CD4-positive, alpha-beta T cell treated with Interferon alpha-2 for 1 hour (primary cell): Measurements from ENCODE around the gene MZB1.

Experiments used
- DNase-seq, 2 donors: peaks; one replicate each; pipeline ENCODE4 v3.0.0-alpha.2; 2020 to 2022

The MZB1 gene, protein sequence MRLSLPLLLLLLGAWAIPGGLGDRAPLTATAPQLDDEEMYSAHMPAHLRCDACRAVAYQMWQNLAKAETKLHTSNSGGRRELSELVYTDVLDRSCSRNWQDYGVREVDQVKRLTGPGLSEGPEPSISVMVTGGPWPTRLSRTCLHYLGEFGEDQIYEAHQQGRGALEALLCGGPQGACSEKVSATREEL

DNA sequence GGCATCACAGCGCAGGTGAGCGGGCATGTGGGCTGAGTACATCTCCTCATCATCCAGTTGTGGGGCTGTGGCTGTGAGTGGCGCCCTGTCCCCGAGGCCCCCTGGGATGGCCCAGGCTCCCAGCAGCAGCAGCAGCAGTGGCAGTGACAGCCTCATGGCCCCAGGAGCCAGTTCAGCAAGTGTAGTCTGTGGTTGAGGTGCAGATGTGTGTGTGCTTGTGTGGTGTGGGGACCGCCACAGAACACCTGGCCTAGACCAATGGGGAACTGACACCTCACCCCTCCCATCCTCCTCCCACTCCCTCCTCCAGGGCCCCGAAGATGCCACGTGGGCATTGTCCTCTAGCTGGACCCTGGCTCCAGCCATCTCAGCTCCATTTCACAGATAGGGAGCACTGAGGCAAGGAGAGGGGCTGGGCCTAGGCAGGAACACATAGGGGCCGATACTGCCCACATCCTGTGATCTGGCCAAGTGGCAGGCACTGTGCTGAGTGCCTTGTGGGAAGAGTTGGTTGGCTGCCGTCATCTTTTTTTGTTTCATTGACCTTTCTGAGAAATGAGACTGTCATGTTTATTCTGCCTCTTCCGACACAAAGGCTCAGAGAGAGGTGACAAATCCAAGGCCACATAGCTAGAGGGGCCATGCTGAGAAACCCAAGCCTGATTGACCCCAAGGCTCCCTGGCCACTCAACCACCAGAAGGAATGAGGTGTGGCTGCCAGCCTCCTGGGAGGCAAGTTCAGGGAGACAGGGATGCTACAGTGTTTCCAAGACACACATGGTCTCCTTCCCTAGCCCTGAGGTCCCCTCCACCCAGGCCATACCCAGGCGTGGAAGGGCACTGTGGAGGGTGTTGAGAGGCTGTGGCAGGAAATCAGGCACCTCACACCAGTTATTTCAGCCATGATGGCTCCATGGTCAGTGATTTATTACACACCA lies at the start of gene MZB1:
Gene MZB1, minus strand, starts transcription at position 213 of the 938 bp plus-strand sequence. Its CDS starts 57 bp downstream, at position 156.
- DNase-seq: peak; percentile 83

DNA sequence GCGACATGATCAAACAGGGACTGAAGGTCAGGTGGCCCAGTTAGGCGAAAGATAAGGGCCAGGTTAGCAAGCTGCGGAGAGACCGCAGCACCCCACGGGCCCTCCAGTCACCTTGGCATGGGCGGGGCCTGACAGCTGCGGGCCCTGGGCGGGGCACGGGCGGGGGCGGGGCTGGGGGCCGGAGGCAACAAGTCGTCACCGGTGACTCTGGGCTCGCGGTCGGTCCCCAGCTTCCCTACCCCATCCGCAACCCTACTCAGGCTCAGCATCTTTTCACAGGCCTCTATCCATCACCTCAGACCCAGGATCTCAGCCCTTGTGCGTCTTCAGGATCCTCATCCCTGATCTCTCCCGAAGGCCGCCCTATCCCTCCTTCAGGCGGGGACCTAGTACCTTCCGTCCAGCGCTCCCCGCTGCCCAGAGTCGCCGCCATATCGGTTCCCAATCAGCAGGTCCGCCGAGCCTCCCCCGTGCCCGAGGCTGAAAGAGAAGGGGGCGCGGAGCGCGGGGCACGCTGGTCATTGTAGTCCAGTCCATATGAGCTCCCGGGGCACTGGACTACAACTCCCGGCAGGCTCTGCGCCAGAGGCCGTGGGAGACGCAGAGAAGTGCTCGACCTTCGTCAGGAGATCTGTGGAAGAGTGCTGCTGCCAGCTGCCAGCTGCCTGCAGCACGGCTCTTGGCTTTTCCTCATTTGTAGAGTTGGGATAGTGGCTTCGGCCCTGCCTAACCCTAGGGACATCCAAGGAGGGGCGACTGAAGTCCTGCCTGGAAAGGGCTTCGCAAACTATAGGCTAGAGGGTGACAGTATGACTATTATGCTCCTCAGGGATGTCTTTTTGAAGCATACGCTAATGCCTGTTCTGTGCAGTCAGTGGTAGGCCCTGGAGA lies 49.5 kb upstream of the MZB1 start, which contains the start of gene DNAJC18:
Gene DNAJC18, minus strand, starts transcription at position 513 of the 891 bp plus-strand sequence. Its CDS starts 80 bp downstream, at position 433.
- peak; percentile 91 to 92 for DNase-seq

DNA sequence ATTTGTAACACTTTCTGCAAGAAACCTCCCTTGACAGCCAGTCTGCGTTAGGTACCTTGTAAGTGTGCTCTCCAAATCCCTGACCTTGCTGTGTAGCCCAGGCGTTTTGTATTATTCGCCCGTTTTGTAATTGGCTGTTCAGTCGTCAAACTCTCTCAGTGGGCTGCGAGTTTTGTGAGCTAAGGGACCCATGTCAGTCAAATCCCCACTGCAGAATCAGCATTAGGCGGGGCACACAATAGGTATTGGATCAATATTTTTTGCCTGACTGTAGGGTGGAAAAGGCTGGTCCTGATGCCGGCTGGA lies 48.9 kb upstream of the MZB1 start:
- no peak for DNase-seq

DNA sequence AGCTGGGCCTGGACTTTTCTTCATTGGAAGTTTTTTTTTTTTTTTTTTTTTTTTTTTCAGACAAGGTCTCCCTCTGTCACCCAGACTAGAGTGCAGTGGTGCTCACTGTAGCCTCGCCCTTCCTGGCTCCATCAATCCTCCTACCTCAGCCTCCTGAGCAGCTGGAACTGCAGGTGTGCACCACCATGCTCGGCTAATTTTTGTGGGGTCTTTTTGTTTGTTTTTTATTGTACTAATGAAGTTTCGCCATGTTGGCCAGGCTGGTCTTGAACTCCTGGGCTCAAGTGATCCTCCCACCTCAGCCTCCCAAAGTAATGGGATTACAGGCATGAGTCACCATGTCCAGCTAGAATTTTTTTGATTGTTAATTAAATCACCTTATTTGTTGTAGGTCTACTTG lies 46.0 kb upstream of the MZB1 start:
- no peak for DNase-seq

DNA sequence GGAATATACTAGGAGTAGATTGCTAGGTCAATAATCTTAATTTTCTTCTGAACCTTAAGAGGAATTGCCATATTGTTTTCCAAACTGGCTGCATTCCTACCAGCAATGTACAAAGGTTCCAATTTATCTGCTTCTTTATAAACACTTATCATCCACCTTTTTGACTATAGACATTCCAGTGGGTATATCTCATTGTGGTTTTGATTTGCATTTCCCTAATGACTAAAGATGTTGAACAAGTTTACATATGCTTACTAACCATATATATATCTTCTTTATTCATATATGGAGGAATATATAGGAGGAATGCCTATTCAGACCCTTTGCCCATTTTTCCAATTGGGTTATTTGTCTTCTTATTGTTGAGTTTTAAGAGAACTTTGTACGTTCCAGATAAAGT lies 42.0 kb upstream of the MZB1 start:
- no peak for DNase-seq

DNA sequence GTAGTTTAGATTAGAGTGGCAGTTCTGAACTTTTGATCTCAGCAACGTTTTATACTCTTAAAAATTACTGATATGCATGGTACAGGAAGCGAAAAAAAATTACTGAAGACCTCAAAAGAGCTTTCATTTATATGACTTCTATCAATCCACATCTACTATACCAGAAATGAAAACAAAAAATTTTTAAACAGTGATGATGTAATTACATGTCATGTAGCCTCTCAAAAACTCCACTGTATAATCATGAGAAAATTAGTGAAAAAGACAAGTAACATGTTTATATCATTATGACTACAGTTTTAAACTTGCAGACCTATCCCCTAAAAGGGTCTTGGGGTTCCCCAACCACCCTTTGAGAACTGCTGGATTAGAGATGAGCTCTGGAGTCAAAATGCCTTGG lies 40.3 kb upstream of the MZB1 start:
- DNase-seq: no peak

DNA sequence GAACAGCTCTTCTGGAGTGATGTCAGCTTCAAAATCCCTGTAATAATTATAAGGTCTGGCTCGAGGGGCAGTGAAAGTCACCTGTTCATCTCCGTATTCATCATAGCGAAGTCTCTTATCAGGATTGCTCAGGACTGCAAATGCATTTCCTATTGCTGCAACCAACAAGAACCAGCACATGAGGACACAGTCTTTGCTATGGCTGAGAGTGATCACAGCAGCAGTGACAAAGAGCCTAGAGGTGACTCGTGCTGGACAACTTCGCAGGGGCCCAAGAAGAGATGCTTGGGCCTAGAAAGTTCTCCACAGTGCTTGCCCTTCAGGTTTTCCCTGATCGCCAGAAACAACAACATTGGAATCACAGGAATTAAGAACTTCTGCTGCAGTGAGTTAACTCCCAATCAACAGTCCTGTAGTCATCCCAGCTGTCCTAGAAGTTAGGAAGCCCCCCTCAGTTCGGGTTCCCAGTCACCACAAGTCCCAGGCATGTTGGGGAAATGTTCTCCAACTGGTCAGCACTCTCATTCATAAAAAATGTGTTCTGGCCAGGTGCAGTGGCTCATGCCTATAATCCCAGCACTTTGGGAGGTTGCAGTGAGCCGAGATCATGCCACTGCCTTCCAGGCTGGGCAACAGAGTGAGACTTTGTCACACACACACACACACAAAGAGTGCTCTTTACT lies 36.6 kb upstream of the MZB1 start:
- DNase-seq: no peak

DNA sequence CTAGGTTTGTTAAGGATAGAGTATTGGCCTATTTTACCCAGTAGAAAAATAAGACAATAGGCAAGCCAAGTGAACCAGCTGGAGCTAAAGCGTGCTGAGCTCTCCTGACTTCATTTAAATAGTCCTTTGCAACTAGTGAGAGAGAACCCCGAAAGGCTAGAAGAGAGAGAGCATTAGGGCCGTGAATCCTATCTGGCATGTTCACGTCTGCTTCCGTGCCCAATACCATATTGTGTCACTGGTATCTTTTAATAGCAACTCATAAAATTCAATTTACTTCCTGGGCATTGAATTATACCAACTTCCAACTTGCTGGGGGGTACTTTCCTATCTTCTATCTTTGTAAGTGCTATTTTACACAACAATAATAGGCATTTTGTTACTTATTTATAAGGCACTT lies 35.8 kb upstream of the MZB1 start:
- DNase-seq: no peak

DNA sequence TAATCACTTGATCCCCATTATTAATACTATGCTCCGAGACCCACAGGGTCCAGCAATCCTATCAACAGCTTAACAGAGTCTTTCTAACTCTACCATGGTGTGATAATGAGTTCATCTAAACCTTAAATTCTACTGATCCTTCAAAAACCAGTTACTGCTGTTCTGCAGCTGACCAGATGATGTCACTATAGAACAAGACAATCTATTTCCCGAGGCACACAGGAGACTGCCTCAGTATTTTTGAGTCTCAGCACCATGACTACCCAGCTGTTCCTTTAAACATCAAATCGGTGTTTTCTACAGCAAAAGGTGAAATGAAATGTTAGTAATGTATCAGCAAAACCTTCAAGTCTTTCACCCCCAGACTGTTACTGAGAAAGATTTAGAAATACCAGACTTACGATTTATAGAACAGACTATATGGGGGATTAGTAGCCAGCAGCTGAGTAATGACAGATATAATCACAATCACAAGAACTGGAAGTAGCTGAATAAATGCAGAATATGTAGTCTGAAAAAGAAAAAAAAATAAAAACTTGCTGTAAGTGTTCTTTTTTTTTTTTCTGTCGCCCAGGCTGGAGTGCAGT lies 32.7 kb upstream of the MZB1 start:
- DNase-seq: peak; percentile 73 to 88

DNA sequence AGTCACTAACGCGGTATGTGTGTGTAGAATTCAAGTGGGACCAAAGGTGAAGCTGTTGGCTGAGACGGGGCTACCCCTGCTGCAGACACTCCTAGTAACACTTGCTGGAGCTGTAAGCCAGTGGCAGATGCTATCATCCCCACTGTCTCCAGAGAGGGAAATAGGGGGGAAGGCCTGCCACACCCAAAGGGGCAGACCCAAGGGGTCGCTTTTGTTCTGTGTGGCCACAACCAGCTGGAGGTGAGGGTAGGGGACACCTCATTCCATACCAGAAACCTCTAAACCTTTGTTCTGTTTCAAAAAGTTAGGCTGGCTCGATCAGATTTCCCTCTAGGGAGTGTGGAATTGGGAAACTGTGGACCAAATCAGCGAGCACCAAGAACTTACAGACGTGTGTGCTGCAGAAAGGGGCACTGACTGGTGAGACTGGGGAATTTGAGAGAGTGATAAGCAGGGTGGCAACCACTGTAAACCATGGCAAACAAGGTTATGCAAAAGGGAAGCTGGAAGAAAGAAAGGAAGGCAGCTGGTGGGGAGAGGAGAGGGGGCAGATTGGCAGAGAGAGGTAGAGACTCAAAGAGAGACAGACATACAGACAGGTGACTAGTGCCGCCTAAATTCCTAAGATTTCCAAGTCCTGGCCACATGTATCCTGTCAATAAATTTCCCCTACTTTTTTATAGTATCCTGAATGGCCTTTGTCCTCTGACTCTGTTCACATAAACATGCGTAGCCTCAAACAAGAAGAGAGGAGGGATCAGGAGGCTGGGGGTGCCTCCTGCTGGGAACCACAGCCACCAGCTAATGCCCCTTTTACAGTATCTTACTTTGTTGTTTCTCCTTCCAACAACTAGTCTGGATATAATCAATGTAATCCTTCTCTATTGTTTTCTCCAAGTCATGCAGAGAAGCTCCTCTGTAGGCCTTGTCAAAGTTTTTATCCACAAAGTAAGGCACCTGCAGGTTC lies 29.8 kb upstream of the MZB1 start:
- no peak for DNase-seq

DNA sequence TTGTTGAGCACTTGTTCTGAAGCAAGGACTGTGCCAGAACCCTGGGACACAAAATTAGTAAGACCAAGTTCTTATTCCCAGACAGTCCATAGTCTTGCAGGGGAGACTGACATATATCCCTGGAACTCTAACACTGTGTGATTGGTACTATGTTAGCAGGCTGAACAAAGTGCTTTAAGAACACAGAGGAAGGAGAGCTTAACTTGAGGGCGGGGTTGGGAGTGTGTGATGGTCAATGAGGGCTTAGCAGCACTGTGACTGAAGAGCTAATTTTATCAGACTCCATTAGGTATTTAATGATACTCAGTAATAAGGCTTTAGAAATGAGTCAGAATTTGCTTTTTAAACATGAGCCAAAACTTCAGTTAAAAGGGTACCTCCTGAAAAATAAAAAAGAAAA lies 29.1 kb upstream of the MZB1 start:
- DNase-seq: no peak

DNA sequence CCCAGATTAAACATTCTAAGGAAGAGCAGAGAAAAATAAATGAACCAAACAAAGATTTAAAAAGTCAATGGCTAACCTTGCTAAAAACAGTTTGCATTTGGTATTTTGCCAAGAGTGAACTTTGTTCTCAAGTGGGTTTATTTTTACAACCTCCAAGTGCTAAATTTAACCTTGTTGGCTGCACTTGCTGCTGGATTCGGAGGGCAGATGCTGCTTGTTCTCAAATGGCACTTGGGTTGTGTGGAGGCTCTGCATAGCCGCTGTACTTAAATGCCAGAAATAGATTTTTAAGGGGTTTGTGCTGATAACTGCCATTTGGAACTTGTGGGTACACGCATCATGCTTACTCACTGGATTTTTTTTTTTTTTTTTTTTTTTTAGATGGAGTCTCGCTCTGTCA lies 27.5 kb upstream of the MZB1 start:
- DNase-seq: no peak

DNA sequence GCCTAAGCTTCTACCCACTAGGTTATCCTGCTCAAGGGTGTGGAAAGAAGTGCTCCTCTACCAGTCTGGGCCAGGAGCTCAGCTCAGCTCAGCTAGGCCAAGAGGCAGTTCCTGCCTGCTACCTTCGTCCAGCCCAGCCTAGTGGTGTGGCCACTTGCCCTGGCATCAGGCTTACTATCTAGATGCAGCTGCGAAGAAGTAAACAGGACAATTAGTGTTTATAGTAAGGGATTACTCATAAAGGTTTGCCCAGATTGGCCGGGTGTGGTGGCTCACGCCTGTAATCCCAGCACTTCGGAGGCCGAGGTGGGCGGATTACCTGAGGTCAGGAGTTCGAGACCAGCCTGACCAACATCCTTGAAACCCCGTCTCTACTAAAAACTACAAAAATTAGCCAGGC lies 26.9 kb upstream of the MZB1 start:
- DNase-seq: no peak

DNA sequence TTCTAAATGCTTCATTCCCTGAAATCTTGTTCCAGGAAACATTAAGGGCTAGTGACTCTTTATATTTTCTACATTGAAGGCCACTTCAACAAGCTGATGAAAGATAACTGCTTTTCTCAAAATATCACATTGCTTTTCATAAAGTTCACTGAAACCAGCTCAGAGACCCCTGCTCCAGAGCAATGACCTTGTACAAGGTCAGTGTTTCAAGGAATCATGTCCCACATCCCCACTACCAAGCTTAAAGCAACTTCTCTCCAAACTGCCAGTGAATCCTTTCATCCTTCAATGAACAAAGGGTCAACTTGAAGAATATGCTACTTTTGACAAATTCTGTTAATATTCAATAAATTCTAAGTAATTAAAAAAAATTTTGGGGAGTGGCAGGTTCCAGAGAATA lies 26.2 kb upstream of the MZB1 start:
- DNase-seq: no peak

DNA sequence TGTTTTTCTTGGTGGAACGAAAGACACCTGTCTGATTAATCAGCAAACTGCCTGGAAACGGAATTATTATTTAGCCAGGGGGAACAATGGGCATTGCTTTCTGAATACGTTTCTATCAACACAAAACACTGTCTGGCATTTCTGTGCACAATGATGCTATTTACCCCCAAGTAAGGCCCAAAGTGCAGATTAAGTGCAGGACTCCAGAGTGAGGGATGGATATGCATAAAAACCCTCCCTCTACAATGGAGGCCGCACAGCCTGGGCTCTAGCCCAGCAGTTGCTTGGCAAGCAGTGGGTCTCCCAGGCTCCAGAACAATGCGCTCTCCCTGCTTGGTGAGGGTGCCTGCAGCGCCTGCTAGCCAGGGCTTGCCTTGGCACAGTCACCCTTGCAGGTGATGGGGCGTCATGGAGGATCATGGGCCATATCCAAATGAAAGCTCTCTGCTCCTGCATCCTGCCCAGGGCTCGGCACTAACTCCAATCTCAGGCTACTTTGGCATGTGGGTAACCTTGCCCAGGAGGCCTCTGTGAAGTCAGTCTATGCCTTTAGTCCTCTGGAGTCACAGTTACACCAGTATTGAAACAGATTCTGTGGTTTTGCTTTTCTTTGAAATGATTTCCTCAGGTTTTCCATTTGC lies 25.6 kb upstream of the MZB1 start:
- no peak for DNase-seq

DNA sequence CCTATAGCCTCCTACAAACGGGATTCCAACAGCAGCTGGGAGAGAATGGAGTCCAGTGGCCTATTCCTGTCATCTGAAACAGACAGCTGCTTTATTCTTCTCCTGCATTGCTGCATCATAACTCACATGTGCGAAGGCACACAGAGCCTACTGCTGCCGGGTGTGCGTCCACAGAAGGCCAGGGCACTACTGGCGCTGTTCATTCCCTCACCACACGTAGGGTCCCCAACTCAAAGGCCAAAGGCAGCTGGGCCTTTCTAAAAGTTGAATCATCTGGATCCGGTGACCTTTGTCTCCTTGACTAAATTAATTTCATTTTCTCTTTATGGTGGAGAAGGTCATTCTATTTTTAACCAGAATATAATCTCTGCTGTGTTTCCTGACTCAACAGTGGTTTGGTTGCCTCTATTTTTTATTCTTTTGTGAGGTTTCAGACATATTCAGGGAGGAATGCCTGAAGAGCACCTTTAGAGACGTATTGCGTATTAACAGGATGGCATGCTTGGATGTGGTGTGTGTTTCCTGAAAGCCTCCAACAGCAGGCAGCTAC lies 24.9 kb upstream of the MZB1 start:
- DNase-seq: peak in 1 of 2 donors; percentile 14

DNA sequence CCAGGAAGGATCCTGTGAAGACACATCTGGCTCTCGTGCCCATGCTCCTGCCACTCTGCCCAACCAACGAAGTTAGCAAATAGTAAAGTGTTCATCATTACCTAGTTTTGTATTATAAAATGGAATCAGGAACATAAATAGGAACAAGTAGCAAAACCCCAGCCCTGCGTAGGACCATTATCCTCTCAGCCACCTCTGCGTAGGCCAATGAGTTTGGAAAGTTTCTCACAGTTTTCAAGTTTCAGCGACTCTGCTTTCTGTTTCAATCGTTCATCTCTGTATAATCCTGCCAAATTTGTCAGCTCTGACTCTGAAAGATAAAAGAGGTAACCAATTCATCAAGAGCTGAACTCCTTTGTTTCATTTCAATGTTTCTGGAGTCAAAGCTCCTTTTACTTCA lies 24.2 kb upstream of the MZB1 start:
- no peak for DNase-seq

DNA sequence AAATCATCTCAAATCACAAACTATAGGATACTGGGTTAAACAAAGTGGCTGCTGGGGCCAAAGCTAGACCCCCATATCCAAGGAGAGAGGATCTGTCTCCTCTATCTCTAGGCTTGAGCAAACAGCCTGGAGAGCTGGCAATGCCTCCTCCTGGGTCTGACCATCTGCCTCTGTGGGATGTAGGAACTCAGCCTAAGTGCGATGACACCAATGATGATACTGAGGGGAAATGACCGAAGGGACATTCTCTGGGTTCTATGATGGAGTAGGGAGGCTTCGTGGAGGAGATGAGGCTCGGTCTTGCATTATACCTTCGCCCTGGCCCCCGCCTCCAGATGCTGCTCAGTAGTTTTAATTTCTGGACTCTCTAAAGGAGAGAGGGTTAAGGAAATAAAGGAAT lies 23.4 kb upstream of the MZB1 start:
- DNase-seq: no peak

DNA sequence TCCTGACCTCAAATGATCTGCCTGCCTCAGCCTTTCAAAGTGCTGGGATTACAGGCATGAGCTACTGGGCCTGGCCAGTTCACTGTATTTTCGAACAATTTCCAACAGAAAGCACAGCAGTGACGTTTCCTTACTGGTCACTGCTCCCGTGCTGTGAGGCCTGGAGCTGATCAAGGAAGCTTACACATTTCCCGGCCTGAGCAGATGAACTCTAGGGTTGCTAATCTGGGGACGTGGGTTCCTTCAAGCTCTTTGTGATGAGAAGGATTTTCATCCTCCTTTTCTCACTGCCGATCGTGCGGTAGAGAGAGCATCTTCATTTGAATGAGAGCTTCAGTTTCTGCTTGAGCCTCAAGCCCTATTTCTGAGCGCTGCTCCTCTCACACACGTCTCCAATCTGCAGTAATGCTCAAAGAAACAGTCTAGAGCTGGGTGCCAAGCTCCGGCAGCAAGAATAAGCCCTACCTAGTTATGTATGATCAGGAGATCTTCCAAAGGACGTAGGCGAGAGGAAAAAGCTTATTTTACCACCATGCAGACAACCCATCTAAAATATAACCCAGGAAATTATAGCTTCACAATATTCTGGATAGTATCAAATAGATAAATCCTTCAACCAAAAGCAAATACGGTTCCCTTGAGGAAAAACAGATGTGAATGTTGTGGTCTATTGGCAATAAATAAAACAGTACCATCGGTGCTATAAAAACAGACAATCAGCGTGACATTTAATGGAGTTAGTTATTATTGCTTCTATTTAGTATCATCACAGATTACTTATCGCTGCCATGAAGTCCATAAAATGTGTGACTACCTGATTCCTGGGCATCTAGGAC lies 21.5 kb upstream of the MZB1 start:
- DNase-seq: no peak
